GOT3 (cell line): Measurements from ENCODE around the gene SMAD1.
"Not testable (repeated sequence)": the region's sequence is repeated elsewhere in the genome, so short reads cannot be mapped to it uniquely, and the experiment has no call there.

Experiments
- DNase-seq: peaks from one replicate; lab custom pipeline; 2025; ENCODE audit warnings: mixed read lengths; lab: John Stamatoyannopoulos, UW

SMAD1 gene

DNA sequence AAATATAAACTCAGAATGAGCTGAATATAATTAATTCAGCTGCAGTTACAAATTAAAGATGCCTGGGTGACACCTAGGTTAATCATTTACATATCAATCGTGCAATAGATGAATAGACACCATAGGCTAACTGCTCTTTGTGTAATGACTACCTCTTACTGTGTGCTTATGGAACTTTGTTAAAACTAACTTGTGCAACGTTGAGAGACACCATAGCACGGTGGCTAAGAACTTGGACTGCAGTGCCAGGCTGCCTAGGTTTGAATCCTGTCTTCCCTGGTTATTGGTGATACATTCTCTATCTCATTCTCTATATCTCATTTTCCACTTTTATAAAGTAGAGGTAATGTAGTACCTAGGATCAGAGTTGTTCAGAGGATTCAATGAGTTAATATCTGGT lies 46.9 kb downstream of the SMAD1 start:
- DNase-seq: no peak

DNA sequence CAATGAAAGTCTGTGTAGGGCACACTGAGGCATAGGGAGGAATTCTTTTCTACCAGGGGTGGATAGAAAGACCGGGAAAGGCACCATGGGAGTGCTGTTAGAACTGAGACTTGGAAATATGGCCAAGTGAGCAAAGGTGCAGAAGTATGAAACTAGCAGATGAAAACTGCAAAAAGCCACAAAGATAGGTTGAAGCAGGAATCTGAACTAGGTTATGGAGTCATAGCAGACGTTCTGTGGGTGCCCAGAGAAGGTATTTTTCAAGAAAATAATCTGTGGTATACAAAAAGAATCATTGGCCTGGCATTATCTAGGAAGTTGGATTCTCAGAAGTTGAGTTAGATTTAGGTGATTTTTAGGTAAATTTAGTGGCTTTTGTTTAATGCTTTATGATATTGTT lies 48.5 kb downstream of the SMAD1 start:
- DNase-seq: no peak

DNA sequence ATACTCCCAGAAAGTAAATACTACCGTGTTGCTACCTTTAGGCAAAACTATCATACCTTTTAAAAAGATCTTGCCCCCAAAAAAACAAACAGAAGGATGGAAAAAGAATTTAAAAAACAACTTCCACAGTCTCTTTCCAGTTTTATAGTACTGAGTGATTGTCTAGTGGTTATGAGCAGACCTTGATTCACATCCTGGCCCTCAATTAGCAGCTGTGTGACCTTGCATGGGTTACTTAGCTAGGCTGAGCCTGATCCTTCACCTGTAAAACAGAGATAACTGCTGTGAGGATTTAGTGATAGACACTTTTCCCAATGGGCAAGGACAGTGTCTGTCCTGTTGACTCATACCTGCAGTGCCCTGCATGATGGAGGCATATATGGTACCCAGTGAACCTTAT lies 49.0 kb downstream of the SMAD1 start:
- DNase-seq: no peak

DNA sequence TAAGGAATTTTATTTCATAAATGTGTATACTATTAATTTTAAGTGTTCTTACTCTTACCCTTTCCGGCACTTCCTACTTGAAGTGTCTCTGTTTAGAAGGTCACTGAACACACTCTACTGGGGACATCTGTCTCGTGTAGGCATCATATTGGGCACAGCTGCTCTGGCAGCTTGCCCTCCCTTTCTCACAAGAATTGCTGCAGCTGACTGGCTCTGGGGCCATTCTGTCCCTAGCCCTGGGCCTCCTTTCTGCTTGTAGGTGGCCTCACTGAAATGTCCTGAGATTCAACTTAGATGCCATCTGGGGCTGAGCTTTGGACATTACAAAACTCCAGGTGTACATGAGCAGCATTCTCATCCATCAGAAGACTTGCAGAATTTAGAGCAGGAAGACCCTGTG lies 49.6 kb downstream of the SMAD1 start:
- DNase-seq: no peak

DNA sequence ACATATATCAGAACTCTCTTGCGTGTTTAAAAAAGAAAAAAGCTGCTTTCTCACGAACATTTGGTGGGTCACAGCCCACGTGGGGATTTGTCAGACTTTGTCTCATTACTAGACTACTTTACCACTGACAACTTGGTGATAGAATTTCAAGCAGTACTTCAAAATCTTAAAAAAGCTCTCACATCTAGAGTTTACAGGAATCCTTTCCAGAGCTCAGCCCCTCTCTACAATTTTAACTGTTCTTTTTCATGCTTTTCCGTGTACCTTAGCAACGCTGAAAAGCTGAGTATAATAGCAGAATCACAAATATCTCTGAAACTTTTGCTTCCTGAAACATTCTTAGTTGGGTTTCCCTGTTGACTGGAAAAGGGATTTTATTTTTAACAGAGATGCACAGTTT lies 50.2 kb downstream of the SMAD1 start:
- DNase-seq: no peak

GRCh38 chr4:145533001-145533400 lies 51.3 kb downstream of the SMAD1 start:
- DNase-seq: no peak

- DNase-seq: not testable (repeated sequence)
Observed at GRCh38 chr4:145533415-145533814, 51.8 kb downstream of the SMAD1 start.

DNA sequence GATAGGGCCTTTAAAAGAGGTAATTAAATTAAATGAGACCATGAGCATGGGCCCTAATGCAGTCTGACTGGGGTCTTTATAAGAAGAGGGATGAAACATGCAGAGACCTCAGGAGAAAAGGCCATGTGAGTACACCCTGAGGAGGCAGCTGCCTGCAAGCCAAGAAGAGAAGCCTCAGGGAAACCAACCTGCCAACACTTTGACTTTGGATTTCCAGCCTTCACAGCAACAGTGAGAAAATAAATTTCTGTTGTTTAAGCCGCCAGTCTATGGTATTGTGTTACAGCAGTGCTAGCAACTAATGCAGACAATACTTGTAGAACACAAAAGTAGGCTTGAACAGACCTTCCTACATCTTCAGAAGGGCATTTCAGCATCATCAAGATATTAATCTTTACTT lies 52.3 kb downstream of the SMAD1 start:
- DNase-seq: no peak

- no peak for DNase-seq
Observed at GRCh38 chr4:145535202-145535601, 53.5 kb downstream of the SMAD1 start.

DNA sequence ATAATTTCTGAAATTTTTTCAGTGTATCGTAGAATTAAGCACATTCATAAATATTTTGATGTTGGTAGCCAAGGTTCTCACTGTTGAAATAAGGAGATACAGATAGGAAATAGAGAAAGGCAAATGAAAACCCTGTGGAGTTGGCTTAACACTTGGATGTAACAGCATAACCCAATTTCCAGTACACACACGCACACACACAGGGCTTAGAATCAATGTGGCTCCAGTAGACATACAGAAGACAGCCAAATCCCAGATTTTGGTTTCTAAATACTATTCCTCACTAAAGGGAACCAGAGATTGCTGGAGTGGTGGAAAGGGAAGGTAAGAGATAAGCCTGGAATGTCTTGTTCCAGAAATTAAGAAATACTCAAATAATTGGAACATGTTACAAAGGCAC lies 54.4 kb downstream of the SMAD1 start:
- DNase-seq: no peak

GRCh38 chr4:145538596-145538995 lies 56.9 kb downstream of the SMAD1 start:
- DNase-seq: no peak

- DNase-seq: no peak
Observed at GRCh38 chr4:145539671-145540070, 58.0 kb downstream of the SMAD1 start.

- no peak for DNase-seq
Observed at GRCh38 chr4:145540235-145540634, 58.6 kb downstream of the SMAD1 start.

DNA sequence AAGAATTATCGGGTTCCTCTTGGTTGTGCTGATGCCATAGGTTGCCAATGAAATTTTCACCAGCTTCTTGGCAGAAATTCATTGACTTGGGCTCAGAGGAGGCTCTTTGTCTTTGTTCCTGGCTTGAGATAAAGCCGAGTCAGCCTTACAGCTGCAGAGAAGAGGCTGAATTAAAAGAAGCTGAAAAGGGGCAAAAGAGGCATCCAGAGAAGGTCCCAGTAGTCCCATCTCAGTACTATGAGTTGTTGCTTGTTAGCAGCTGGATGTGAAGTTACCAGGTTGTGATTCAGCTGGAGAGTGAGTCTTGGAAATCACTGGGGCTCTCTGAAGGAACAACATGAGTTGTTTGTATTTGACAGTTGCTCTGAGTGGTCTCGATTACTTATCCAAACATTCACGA lies 59.7 kb downstream of the SMAD1 start:
- no peak for DNase-seq

- no peak for DNase-seq
Observed at GRCh38 chr4:145545031-145545430, 63.4 kb downstream of the SMAD1 start.

- DNase-seq: no peak
Observed at GRCh38 chr4:145545538-145546174, 64.0 kb downstream of the SMAD1 start.

- no peak for DNase-seq
Observed at GRCh38 chr4:145546175-145546915, 64.7 kb downstream of the SMAD1 start.

GRCh38 chr4:145551660-145552059 lies 70.0 kb downstream of the SMAD1 start:
- no peak for DNase-seq

GRCh38 chr4:145552181-145552822 lies 70.6 kb downstream of the SMAD1 start:
- no peak for DNase-seq

DNA sequence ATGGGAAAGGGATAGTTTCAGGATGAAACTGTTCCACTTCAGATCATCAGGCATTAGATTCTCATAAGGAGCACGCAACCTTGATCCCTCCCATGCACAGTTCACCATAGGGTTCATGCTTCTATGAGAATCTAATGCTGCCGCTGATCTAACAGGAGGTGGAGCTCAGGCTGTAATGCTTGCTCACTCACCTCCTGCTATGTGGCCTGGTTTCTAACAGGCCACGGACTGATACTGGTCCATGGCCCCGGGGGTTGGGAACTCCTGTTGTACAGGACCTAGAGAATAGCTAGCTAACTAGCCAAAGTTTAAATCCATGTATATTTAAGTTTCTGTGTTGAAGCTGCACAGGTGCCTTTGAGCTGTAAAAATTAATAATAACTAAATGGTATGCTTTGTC lies 71.7 kb downstream of the SMAD1 start:
- no peak for DNase-seq

- DNase-seq: no peak
Observed at GRCh38 chr4:145554691-145555090, 73.0 kb downstream of the SMAD1 start.

DNA sequence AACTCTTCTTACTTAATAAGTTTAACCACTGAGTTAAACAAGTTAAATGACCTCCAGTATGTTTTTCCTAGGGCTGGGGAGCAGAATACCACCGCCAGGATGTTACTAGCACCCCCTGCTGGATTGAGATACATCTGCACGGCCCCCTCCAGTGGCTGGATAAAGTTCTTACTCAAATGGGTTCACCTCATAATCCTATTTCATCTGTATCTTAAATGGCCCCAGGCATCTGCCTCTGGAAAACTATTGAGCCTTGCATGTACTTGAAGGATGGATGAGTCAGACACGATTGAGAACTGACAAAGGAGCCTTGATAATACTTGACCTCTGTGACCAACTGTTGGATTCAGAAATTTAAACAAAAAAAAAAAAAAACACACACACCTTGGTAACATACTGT lies 76.1 kb downstream of the SMAD1 start:
- DNase-seq: no peak

GRCh38 chr4:145563293-145563985 lies 81.8 kb downstream of the SMAD1 start:
- no peak for DNase-seq
